GM23338 (cell line): ENCODE data around the gene ID2. TPM values are rescaled to one million over a fixed set of nuclear protein-coding genes. Genes with fewer than 3 reads are reported as not detected.

ENCODE experiments used
- ATAC-seq: fragments of 200-7000 bp; cut with Tn5 transposase; 3 replicates; pipeline ENCODE4 v1.9.1; 2020
- DNase-seq: peaks from one replicate; pipeline ENCODE4 v3.0.0-alpha.2; 2015; ENCODE audit warnings: low spot score
- H2AFZ ChIP-seq: fragments of 200-600 bp; sonication (generic); 2 replicates; pipeline ENCODE4 v1.8.0; 2016; ENCODE audit warnings: antibody characterized with exemption, mild to moderate bottlenecking, moderate library complexity
- H3F3A ChIP-seq: fragments of 200-600 bp; sonication (generic); replicated peaks from 2 replicates; pipeline ENCODE4 v1.8.0; 2017; ENCODE audit warnings: antibody characterized with exemption, mixed run types, low read depth
- H3K27ac ChIP-seq: fragments of 200-600 bp; sonication (generic); 2 replicates; pipeline ENCODE4 v1.6.1; 2016; ENCODE audit warnings: low read depth
- H3K27me3 ChIP-seq: fragments of 200-600 bp; sonication (generic); 2 replicates; pipeline ENCODE4 v1.8.0; 2016; ENCODE audit warnings: mild to moderate bottlenecking, mixed run types, moderate library complexity; ENCODE audit not compliant: insufficient read depth
- H3K36me3 ChIP-seq: fragments of 200-600 bp; sonication (generic); 2 replicates; pipeline ENCODE4 v1.8.0; 2016; ENCODE audit warnings: mild to moderate bottlenecking; ENCODE audit not compliant: insufficient read depth
- H3K4me1 ChIP-seq: fragments of 200-600 bp; sonication (generic); 2 replicates; pipeline ENCODE4 v1.8.0; 2016; ENCODE audit warnings: mild to moderate bottlenecking, moderate library complexity; ENCODE audit not compliant: insufficient read depth
- H3K4me2 ChIP-seq: fragments of 200-600 bp; sonication (generic); 2 replicates; pipeline ENCODE4 v1.7.1; 2017; ENCODE audit warnings: mixed run types
- H3K4me3 ChIP-seq: fragments of 200-600 bp; sonication (generic); 2 replicates; pipeline ENCODE4 v1.6.1; 2016; ENCODE audit warnings: mixed run types
- H3K79me2 ChIP-seq: fragments of 200-600 bp; sonication (generic); replicated peaks from 2 replicates; pipeline ENCODE4 v1.8.0; 2017; ENCODE audit warnings: mild to moderate bottlenecking; ENCODE audit not compliant: insufficient read depth
- H3K9me2 ChIP-seq: fragments of 200-600 bp; sonication (generic); 2 replicates; pipeline ENCODE4 v1.8.0; 2017; ENCODE audit not compliant: insufficient read depth
- H4K20me1 ChIP-seq: fragments of 200-600 bp; sonication (generic); replicated peaks from 2 replicates; pipeline ENCODE4 v1.8.0; 2017; ENCODE audit warnings: mild to moderate bottlenecking; ENCODE audit not compliant: insufficient read depth
- H3K27ac Mint-ChIP-seq: 2 replicates; pipeline ENCODE4 v1.8.0; 2020; ENCODE audit warnings: inconsistent platforms, mild to moderate bottlenecking, moderate library complexity, mixed read lengths
- H3K27me3 Mint-ChIP-seq: 3 replicates; pipeline ENCODE4 v1.8.0; 2022; ENCODE audit warnings: low read depth, mild to moderate bottlenecking, moderate library complexity, mixed read lengths, inconsistent platforms; ENCODE audit not compliant: insufficient read depth, poor library complexity
- H3K36me3 Mint-ChIP-seq: 3 replicates; pipeline ENCODE4 v1.8.0; 2021; ENCODE audit warnings: low read depth, mild to moderate bottlenecking, inconsistent platforms, moderate library complexity, mixed read lengths
- H3K4me1 Mint-ChIP-seq: 3 replicates; pipeline ENCODE4 v1.8.0; 2020; ENCODE audit warnings: mild to moderate bottlenecking, inconsistent platforms, mixed read lengths
- H3K4me3 Mint-ChIP-seq: 3 replicates; pipeline ENCODE4 v1.8.0; 2021; ENCODE audit warnings: moderate library complexity, mild to moderate bottlenecking, inconsistent platforms, mixed read lengths
- H3K9me3 Mint-ChIP-seq: 3 replicates; pipeline ENCODE4 v1.8.0; 2020; ENCODE audit warnings: moderate library complexity, mild to moderate bottlenecking, inconsistent platforms, mixed read lengths
- CREB1 ChIP-seq: fragments of 250-450 bp; sonication (Bioruptor Pico); IDR thresholded peaks from 2 replicates; pipeline ENCODE4 v1.5.0; 2020; ENCODE audit warnings: low read depth, mild to moderate bottlenecking, moderate library complexity
- EZH2 ChIP-seq: fragments of 200-600 bp; sonication (generic); IDR thresholded peaks from one replicate; pipeline ENCODE4 v1.8.0; 2017; ENCODE audit warnings: antibody characterized with exemption, mild to moderate bottlenecking, low read depth; ENCODE audit not compliant: unreplicated experiment
- EZH2phosphoT487 ChIP-seq: fragments of 200-600 bp; sonication (generic); IDR thresholded peaks from one replicate; pipeline ENCODE4 v1.8.1; 2018; ENCODE audit warnings: antibody characterized with exemption; ENCODE audit not compliant: unreplicated experiment
- JUNB ChIP-seq: IDR thresholded peaks from one replicate; pipeline ENCODE4 v1.6.1; 2016; ENCODE audit warnings: antibody characterized with exemption; ENCODE audit not compliant: unreplicated experiment
- NANOG ChIP-seq: IDR thresholded peaks from 2 replicates; pipeline ENCODE4 v1.6.1; 2016; ENCODE audit warnings: antibody characterized with exemption, borderline replicate concordance
- POLR2AphosphoS5 ChIP-seq: IDR thresholded peaks from 2 replicates; pipeline ENCODE4 v1.6.1; 2016; ENCODE audit warnings: antibody characterized with exemption, low read depth
- ZNF114 ChIP-seq: fragments of 250-450 bp; sonication (Bioruptor Pico); IDR thresholded peaks from 2 replicates; pipeline ENCODE4 v1.5.0; 2020; ENCODE audit warnings: mild to moderate bottlenecking, moderate library complexity
- ZNF331 ChIP-seq: fragments of 250-450 bp; sonication (Bioruptor Pico); IDR thresholded peaks from 2 replicates; pipeline ENCODE4 v1.5.0; 2020; ENCODE audit warnings: low read depth, mild to moderate bottlenecking, moderate library complexity
- polyA plus RNA-seq: library from polyadenylated mRNA; unstranded; fragments of >200 nt; fragmentation: Nextera tagmentation; extraction: Ambion mirVana; gene quantifications from 2 replicates; pipeline ENCODE4 v1.2.1, GENCODE V29; 2016
- total RNA-seq: library from RNA; depleted of rRNA; stranded (reverse); fragments of >200 nt; shearing (Covaris generic); gene quantifications from 2 replicates; pipeline ENCODE4 v1.2.3, GENCODE V29; 2014
- TF ChIP-seq, protein P1 (sequence below): IDR thresholded peaks from 2 replicates; pipeline ENCODE4 v1.6.1; 2016; ENCODE audit warnings: antibody characterized with exemption
- TF ChIP-seq, protein P2 (sequence below): IDR thresholded peaks from one replicate; pipeline ENCODE4 v1.6.1; 2018; ENCODE audit warnings: antibody characterized with exemption; ENCODE audit not compliant: unreplicated experiment

The ID2 gene
- total and polyA plus RNA-seq, 2 experiments from 2014 or later = 87.0 to 110 TPM

DNA sequence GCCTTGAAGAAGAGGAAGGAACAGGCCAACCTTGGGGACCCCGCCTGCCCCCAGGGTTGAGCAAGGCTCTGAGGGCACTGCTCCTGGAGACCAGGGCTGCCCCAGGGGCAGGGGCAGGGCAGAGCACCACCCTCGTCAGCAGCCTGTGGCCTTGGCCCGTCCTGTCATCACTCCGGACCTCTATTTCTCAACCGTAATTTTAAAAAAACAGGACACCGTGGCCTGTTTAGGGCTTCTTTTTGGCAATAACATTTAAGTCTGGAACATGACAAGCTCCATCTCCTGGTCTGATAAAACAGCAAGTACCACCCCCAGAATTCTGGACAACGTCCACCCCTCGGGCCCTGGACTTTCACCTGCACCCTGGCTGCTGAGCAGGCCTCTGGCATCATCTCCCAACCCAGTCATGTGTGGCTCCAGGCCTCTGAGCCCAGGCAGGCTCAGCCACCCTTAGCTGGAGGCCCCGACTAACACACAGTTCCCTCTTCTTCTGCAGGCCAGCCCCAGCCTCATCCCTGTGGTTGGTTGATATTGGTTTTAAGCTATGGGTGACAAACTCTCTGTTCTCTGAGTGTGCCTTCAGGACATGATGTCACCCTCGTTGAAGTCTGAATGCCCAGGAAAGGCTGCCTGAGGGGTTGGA lies 22.6 kb upstream of the ID2 start:
- Mint-ChIP-seq H3K4me1 (no peaks in the 10 kb centered on the region; the same call in 2 of the 3 replicates), H3K4me3 (no peak overlapping the region)
- H3K27ac ChIP-seq = no peak overlapping the region

DNA sequence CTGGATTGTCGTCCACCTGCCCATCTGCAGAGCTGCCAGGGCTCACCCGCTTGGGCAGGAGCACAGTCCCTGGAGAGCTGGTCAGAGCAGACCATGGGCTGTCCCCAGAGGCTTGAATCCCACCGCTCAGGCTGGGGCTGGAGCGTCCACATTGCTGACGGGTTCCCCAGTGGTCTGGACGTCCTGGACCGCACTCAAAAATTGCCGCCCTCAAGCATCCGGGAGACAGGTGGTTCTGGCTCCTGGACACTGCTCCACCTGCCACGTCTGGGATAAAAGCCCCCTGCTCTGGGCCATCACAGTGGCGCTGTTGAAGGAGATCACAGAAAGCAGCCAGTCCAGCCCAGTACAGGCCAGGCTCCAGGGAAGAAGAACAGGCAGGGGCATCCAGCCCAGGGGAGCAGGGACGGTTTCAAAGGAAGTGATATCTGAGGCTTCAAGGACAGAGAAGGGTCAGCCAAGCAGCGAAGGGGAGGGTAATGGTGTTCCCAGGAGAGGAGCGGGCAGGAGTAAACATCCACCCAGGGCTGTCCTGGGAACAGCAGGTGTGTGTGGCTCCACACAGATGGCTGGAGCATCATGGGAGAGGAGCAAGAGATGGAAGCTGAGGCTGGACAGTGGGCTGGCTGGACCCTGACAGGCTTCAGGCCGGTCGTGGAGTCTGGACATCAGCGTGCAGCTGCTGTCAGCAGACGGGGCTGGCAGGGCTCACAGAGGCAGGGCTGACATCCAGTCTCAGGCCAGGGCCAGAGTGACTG lies 21.9 kb upstream of the ID2 start:
- no peak overlapping the region for H3K4me2 ChIP-seq
- Mint-ChIP-seq H3K36me3 (no peaks in the 10 kb centered on the region; the same call in 2 of the 3 replicates), H3K4me1 (no peaks in the 10 kb centered on the region; the same call in 2 of the 3 replicates), H3K9me3 (no peaks in the 10 kb centered on the region), H3K4me3 (no peak overlapping the region), H3K27ac (no peak overlapping the region), H3K27me3 (peaks cover 8% of the 10 kb centered on the region)
- no peaks in the 10 kb centered on the region for H3K9me2 ChIP-seq
- ATAC-seq (no peak), DNase-seq (no peak)
- H3F3A ChIP-seq = no peaks in the 10 kb centered on the region
- no peaks in the 10 kb centered on the region for H3K27me3 ChIP-seq
- no peak overlapping the region for H2AFZ ChIP-seq
- no peak overlapping the region for H3K4me3 ChIP-seq
- no peaks in the 10 kb centered on the region for H3K36me3 ChIP-seq
- H3K79me2 ChIP-seq = no peaks in the 10 kb centered on the region
- H3K4me1 ChIP-seq = no peaks in the 10 kb centered on the region
- TF ChIP-seq ZNF331 = no peak
- no peaks in the 10 kb centered on the region for H4K20me1 ChIP-seq
- no peak overlapping the region for H3K27ac ChIP-seq

More for the DNA sequence above, 22.6 kb upstream of the ID2 start:
- H3K4me2 ChIP-seq = no peak overlapping the region
- Mint-ChIP-seq H3K9me3 (no peaks in the 10 kb centered on the region), H3K27ac (no peak overlapping the region), H3K36me3 (no peaks in the 10 kb centered on the region; the same call in 2 of the 3 replicates), H3K27me3 (peaks cover 8% of the 10 kb centered on the region)
- no peak overlapping the region for H2AFZ ChIP-seq
- DNase-seq (no peak), ATAC-seq (no peak)
- no peaks in the 10 kb centered on the region for H3K79me2 ChIP-seq
- H3K36me3 ChIP-seq = no peaks in the 10 kb centered on the region
- H3K27me3 ChIP-seq = no peaks in the 10 kb centered on the region
- TF ChIP-seq ZNF331 = no peak
- TF ChIP-seq NANOG = no peak
- TF ChIP-seq ZNF114 (CRISPR knock-in tag) = no peak
- TF ChIP-seq JUNB = no peak
- TF ChIP-seq, protein P1, sequence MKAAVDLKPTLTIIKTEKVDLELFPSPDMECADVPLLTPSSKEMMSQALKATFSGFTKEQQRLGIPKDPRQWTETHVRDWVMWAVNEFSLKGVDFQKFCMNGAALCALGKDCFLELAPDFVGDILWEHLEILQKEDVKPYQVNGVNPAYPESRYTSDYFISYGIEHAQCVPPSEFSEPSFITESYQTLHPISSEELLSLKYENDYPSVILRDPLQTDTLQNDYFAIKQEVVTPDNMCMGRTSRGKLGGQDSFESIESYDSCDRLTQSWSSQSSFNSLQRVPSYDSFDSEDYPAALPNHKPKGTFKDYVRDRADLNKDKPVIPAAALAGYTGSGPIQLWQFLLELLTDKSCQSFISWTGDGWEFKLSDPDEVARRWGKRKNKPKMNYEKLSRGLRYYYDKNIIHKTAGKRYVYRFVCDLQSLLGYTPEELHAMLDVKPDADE = no peak
- no peak for TF ChIP-seq EZH2
- no peak for TF ChIP-seq EZH2phosphoT487
- TF ChIP-seq CREB1 (CRISPR knock-in tag) = no peak
- no peak overlapping the region for H3K4me3 ChIP-seq
- no peaks in the 10 kb centered on the region for H3F3A ChIP-seq
- no peaks in the 10 kb centered on the region for H3K9me2 ChIP-seq
- H3K4me1 ChIP-seq = no peaks in the 10 kb centered on the region
- no peaks in the 10 kb centered on the region for H4K20me1 ChIP-seq

DNA sequence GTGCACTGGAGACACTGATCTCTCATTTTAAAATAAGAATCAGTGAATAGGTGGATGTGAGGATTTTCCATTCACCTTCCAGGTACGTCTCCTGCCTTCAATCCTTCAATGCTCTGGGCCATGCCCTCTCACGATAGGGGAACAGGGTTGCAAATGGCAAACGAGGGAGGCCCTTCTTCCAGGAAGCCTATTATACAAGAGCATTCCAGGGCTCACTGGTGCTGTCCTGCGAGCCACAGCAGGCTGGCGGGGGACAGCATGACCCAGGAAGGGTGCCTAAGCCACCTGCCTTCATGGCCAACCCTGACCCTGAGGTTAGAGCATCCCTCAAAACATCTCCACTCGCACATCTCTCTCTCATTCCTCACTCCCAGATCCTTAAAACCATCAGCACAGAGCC lies 20.6 kb upstream of the ID2 start:
- Histone ChIP-seq H3K36me3 (no peaks in the 10 kb centered on the region), H3K4me2 (no peak overlapping the region), H3K9me2 (no peaks in the 10 kb centered on the region), H3K27me3 (no peaks in the 10 kb centered on the region), H2AFZ (no peak overlapping the region), H3K27ac (no peak overlapping the region), H3K79me2 (no peaks in the 10 kb centered on the region), H3F3A (no peaks in the 10 kb centered on the region), H4K20me1 (no peaks in the 10 kb centered on the region), H3K4me1 (no peaks in the 10 kb centered on the region), H3K4me3 (no peak overlapping the region)
- Mint-ChIP-seq H3K4me1 (no peaks in the 10 kb centered on the region; the same call in 2 of the 3 replicates), H3K9me3 (no peaks in the 10 kb centered on the region), H3K27ac (no peak overlapping the region), H3K4me3 (no peak overlapping the region), H3K27me3 (peaks cover 3% of the 10 kb centered on the region), H3K36me3 (no peaks in the 10 kb centered on the region; the same call in 2 of the 3 replicates)
- ATAC-seq (no peak), DNase-seq (no peak)
- TF ChIP-seq EZH2 (no peak), ZNF331 (no peak), POLR2AphosphoS5 (no peak)
- TF ChIP-seq, protein P2, sequence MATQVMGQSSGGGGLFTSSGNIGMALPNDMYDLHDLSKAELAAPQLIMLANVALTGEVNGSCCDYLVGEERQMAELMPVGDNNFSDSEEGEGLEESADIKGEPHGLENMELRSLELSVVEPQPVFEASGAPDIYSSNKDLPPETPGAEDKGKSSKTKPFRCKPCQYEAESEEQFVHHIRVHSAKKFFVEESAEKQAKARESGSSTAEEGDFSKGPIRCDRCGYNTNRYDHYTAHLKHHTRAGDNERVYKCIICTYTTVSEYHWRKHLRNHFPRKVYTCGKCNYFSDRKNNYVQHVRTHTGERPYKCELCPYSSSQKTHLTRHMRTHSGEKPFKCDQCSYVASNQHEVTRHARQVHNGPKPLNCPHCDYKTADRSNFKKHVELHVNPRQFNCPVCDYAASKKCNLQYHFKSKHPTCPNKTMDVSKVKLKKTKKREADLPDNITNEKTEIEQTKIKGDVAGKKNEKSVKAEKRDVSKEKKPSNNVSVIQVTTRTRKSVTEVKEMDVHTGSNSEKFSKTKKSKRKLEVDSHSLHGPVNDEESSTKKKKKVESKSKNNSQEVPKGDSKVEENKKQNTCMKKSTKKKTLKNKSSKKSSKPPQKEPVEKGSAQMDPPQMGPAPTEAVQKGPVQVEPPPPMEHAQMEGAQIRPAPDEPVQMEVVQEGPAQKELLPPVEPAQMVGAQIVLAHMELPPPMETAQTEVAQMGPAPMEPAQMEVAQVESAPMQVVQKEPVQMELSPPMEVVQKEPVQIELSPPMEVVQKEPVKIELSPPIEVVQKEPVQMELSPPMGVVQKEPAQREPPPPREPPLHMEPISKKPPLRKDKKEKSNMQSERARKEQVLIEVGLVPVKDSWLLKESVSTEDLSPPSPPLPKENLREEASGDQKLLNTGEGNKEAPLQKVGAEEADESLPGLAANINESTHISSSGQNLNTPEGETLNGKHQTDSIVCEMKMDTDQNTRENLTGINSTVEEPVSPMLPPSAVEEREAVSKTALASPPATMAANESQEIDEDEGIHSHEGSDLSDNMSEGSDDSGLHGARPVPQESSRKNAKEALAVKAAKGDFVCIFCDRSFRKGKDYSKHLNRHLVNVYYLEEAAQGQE = no peak
